Astrocyte of the hippocampus (primary cell): ENCODE results near the gene GCK.
"Not testable (repeated sequence)": the region's sequence is repeated elsewhere in the genome, so short reads cannot be mapped to it uniquely, and the experiment has no call there.

Experiments
- DNase-seq: peaks from one replicate; pipeline ENCODE4 v3.0.0; 2011; ENCODE audit warnings: low read depth, low spot score

GCK gene

GRCh38 chr7:44180631-44181030 is 8.6 kb downstream of the GCK start:
- DNase-seq = no peak

GRCh38 chr7:44177570-44178131 is 11.6 kb downstream of the GCK start:
- DNase-seq = peak; percentile 81

- DNase-seq = no peak
These were observed 12.8 kb downstream of the GCK start for GRCh38 chr7:44176486-44176885.

GRCh38 chr7:44175730-44176129 is 13.5 kb downstream of the GCK start:
- DNase-seq = no peak

- DNase-seq = not testable (repeated sequence)
These were observed 14.6 kb downstream of the GCK start for GRCh38 chr7:44174694-44174948.

- no peak for DNase-seq
These were observed 15.1 kb downstream of the GCK start for GRCh38 chr7:44173911-44174693.

GRCh38 chr7:44172803-44173424 is 16.3 kb downstream of the GCK start:
- DNase-seq = peak; percentile 82

GRCh38 chr7:44172352-44172751 is 16.9 kb downstream of the GCK start:
- DNase-seq = no peak

GRCh38 chr7:44171901-44172300 is 17.3 kb downstream of the GCK start:
- not testable (repeated sequence) for DNase-seq

- no peak for DNase-seq
These were observed 21.3 kb downstream of the GCK start for GRCh38 chr7:44167920-44168319.

- peak; percentile 92 for DNase-seq
These were observed 25.6 kb downstream of the GCK start for GRCh38 chr7:44163591-44163990.

- DNase-seq = no peak
These were observed 26.3 kb downstream of the GCK start for GRCh38 chr7:44162785-44163395.

GRCh38 chr7:44162179-44162578 is 27.1 kb downstream of the GCK start:
- no peak for DNase-seq

GRCh38 chr7:44161371-44161770 is 27.9 kb downstream of the GCK start:
- DNase-seq = no peak

GRCh38 chr7:44159824-44160630 is 29.2 kb downstream of the GCK start:
- no peak for DNase-seq

GRCh38 chr7:44158873-44159631 is 30.2 kb downstream of the GCK start:
- no peak for DNase-seq

- DNase-seq = no peak
These were observed 31.0 kb downstream of the GCK start for GRCh38 chr7:44158096-44158872.

- DNase-seq = no peak
These were observed 31.8 kb downstream of the GCK start for GRCh38 chr7:44157116-44158080.

GRCh38 chr7:44156453-44157010 is 32.7 kb downstream of the GCK start:
- DNase-seq = no peak
